ENCODE data around the gene SIK2.

DNA sequence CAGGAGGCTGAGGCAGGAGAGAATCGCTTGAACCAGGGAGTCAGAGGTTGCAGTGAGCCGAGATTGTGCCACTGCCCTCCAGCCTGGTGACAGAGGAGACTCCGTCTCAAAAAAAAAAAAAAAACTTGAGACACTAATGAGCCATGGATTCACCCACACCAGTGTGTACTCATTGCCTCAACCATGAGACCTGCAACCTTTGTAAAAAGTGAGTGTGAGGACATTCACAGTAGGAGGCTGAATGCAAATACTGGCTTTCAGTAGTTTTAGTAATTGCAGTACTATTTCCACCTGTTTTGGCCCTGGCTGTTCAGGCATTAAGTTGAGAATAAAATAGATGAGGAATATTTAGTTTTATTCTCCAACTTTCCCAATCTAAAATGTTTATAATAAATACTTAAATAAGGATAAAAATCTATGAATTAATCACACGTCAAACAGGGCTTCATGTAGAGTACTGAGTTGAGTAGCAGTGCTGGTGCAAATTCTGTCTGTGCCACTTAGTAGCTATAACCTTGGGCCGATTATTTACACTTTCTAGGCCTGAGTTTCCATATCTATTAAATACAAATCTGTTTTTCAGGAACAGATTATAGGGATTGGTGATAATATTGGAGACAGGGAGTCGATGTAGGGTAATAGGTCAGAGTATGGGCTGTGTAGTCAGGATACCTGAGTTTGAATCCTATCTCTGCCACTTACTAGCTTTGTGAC lies 91.1 kb downstream of the SIK2 start:
- TF ChIP-seq, protein P1, sequence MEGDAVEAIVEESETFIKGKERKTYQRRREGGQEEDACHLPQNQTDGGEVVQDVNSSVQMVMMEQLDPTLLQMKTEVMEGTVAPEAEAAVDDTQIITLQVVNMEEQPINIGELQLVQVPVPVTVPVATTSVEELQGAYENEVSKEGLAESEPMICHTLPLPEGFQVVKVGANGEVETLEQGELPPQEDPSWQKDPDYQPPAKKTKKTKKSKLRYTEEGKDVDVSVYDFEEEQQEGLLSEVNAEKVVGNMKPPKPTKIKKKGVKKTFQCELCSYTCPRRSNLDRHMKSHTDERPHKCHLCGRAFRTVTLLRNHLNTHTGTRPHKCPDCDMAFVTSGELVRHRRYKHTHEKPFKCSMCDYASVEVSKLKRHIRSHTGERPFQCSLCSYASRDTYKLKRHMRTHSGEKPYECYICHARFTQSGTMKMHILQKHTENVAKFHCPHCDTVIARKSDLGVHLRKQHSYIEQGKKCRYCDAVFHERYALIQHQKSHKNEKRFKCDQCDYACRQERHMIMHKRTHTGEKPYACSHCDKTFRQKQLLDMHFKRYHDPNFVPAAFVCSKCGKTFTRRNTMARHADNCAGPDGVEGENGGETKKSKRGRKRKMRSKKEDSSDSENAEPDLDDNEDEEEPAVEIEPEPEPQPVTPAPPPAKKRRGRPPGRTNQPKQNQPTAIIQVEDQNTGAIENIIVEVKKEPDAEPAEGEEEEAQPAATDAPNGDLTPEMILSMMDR (IDR thresholded peaks at IDR 0.05), result no peak
- no peak for TF ChIP-seq POLR2A (IDR thresholded peaks at IDR 0.05)
